ENCODE measurements around the gene CDKN2B.

GRCh38 chr9:21965401-21965951 lies 43.6 kb downstream of the CDKN2B start:
- no peak for TF ChIP-seq TAF1 (conservative IDR thresholded peaks at IDR 0.05)
- TF ChIP-seq, protein P1, sequence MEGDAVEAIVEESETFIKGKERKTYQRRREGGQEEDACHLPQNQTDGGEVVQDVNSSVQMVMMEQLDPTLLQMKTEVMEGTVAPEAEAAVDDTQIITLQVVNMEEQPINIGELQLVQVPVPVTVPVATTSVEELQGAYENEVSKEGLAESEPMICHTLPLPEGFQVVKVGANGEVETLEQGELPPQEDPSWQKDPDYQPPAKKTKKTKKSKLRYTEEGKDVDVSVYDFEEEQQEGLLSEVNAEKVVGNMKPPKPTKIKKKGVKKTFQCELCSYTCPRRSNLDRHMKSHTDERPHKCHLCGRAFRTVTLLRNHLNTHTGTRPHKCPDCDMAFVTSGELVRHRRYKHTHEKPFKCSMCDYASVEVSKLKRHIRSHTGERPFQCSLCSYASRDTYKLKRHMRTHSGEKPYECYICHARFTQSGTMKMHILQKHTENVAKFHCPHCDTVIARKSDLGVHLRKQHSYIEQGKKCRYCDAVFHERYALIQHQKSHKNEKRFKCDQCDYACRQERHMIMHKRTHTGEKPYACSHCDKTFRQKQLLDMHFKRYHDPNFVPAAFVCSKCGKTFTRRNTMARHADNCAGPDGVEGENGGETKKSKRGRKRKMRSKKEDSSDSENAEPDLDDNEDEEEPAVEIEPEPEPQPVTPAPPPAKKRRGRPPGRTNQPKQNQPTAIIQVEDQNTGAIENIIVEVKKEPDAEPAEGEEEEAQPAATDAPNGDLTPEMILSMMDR (IDR thresholded peaks at IDR 0.05; ENCODE audit: low read depth, low read length, missing input control): peak; percentile 29
- TF ChIP-seq YY1 (IDR thresholded peaks at IDR 0.05): no peak
- TF ChIP-seq REST (IDR thresholded peaks at IDR 0.05): no peak
- TF ChIP-seq, protein P2, sequence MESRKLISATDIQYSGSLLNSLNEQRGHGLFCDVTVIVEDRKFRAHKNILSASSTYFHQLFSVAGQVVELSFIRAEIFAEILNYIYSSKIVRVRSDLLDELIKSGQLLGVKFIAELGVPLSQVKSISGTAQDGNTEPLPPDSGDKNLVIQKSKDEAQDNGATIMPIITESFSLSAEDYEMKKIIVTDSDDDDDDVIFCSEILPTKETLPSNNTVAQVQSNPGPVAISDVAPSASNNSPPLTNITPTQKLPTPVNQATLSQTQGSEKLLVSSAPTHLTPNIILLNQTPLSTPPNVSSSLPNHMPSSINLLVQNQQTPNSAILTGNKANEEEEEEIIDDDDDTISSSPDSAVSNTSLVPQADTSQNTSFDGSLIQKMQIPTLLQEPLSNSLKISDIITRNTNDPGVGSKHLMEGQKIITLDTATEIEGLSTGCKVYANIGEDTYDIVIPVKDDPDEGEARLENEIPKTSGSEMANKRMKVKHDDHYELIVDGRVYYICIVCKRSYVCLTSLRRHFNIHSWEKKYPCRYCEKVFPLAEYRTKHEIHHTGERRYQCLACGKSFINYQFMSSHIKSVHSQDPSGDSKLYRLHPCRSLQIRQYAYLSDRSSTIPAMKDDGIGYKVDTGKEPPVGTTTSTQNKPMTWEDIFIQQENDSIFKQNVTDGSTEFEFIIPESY (IDR thresholded peaks at IDR 0.05): no peak
- no peak for TF ChIP-seq NR2F2 (IDR thresholded peaks at IDR 0.05)
- no peak for TF ChIP-seq ATF3 (IDR thresholded peaks at IDR 0.05)
- no peak for TF ChIP-seq SP1 (IDR thresholded peaks at IDR 0.05)
- TF ChIP-seq MAX (IDR thresholded peaks at IDR 0.05): no peak
- no peak for TF ChIP-seq JUND (IDR thresholded peaks at IDR 0.05)
- no peak for TF ChIP-seq EGR1 (IDR thresholded peaks at IDR 0.05; ENCODE audit: low read depth in 2 of 2)
- TF ChIP-seq RAD21 (IDR thresholded peaks at IDR 0.05): peak; percentile 54 to 72
- TF ChIP-seq HNF4A (conservative IDR thresholded peaks at IDR 0.05): no peak
- TF ChIP-seq GABPA (IDR thresholded peaks at IDR 0.05 in 1 of 2, conservative IDR thresholded peaks at IDR 0.05 in 1 of 2): no peak

Data from liver (tissue), 3 donors.